Naive thymus-derived CD4-positive, alpha-beta T cell (primary cell): ENCODE results near the gene SSTR4. TPM values are rescaled to one million over a fixed set of nuclear protein-coding genes. Genes with fewer than 3 reads are reported as not detected.

Experiments
- ATAC-seq: fragments of 150-1000 bp; cut with Tn5 transposase; 2 replicates; pipeline ENCODE4 v1.10.0; 2021; ENCODE audit warnings: mild to moderate bottlenecking, moderate library complexity
- CTCF ChIA-PET: fragments of 350-600 bp; sonication (Branson Sonifier 250); formaldehyde crosslinking; loops from one replicate; lab custom pipeline; 2021; ENCODE audit warnings: antibody characterized with exemption; lab: Charles Lee
- POLR2A ChIA-PET: fragments of 350-600 bp; sonication (Branson Sonifier 250); formaldehyde crosslinking; loops from one replicate; lab custom pipeline; 2021; ENCODE audit warnings: antibody characterized with exemption, inconsistent platforms; lab: Charles Lee
- DNase-seq, 9 donors: peaks; one replicate each; pipeline versions ENCODE4 v3.0.0 to v3.0.0-alpha.2; 2020 to 2022; ENCODE audit warnings: mixed read lengths in 1 of 9
- H3K27ac ChIP-seq: one replicate; pipeline ENCODE4 v1.7.0; 2013; ENCODE audit warnings: mild to moderate bottlenecking, low read depth, low read length, moderate library complexity
- H3K27me3 ChIP-seq, 2 donors: one replicate each; pipeline ENCODE4 v1.7.0; 2013; ENCODE audit warnings: low read length in 2 of 2, mild to moderate bottlenecking in 2 of 2, moderate library complexity in 2 of 2; ENCODE audit not compliant: control insufficient read depth in 2 of 2, insufficient read depth in 2 of 2
- H3K36me3 ChIP-seq, 3 experiments: 1 replicate in 2 of 3; 2 replicates in 1 of 3; pipeline ENCODE4 v1.7.0; 2013; ENCODE audit warnings: low read length in 3 of 3, mild to moderate bottlenecking in 3 of 3, moderate library complexity in 1 of 3; ENCODE audit not compliant: insufficient read depth in 3 of 3, control insufficient read depth in 2 of 3
- H3K4me1 ChIP-seq, 2 donors: one replicate each; pipeline ENCODE4 v1.7.0; 2013; ENCODE audit warnings: low read length in 2 of 2, mild to moderate bottlenecking in 2 of 2, moderate library complexity in 1 of 2; ENCODE audit not compliant: control insufficient read depth in 2 of 2, insufficient read depth in 2 of 2
- H3K4me3 ChIP-seq: 2 replicates; pipeline ENCODE4 v1.7.0; 2013; ENCODE audit warnings: mild to moderate bottlenecking, low read length
- H3K9me3 ChIP-seq, 3 experiments: 1 replicate in 2 of 3; 2 replicates in 1 of 3; pipeline ENCODE4 v1.7.0; 2013; ENCODE audit warnings: low read length in 3 of 3; ENCODE audit not compliant: control insufficient read depth in 2 of 3
- H3K27ac Mint-ChIP-seq, 9 donors: one replicate each; pipeline ENCODE4 v1.8.0; 2020 to 2022; ENCODE audit warnings: mixed read lengths in 9 of 9, mild to moderate bottlenecking in 8 of 9, moderate library complexity in 5 of 9, inconsistent platforms in 2 of 9
- H3K27me3 Mint-ChIP-seq, 5 donors: one replicate each; pipeline ENCODE4 v1.8.0; 2021 to 2022; ENCODE audit warnings: mixed read lengths in 5 of 5, mild to moderate bottlenecking in 1 of 5
- H3K36me3 Mint-ChIP-seq, 5 donors: one replicate each; pipeline ENCODE4 v1.8.0; 2020 to 2022; ENCODE audit warnings: mixed read lengths in 5 of 5, mild to moderate bottlenecking in 3 of 5, inconsistent platforms in 1 of 5
- H3K4me1 Mint-ChIP-seq, 7 donors: one replicate each; pipeline ENCODE4 v1.8.0; 2020 to 2022; ENCODE audit warnings: mixed read lengths in 7 of 7, mild to moderate bottlenecking in 3 of 7, inconsistent platforms in 1 of 7
- H3K4me3 Mint-ChIP-seq, 10 donors: one replicate each; pipeline ENCODE4 v1.8.0; 2020 to 2022; ENCODE audit warnings: mild to moderate bottlenecking in 10 of 10, mixed read lengths in 10 of 10, moderate library complexity in 6 of 10, inconsistent platforms in 2 of 10
- H3K9me3 Mint-ChIP-seq, 11 donors: one replicate each; pipeline ENCODE4 v1.8.0; 2020 to 2022; ENCODE audit warnings: mixed read lengths in 11 of 11, mild to moderate bottlenecking in 4 of 11, inconsistent platforms in 1 of 11, moderate library complexity in 1 of 11
- intact Hi-C, 2 donors: fragments of 100-400 bp; cut with micrococcal nuclease; formaldehyde crosslinking; loops; one replicate each; pipeline ENCODE4 v1.15.1; 2023
- polyA plus RNA-seq, 2 donors: library from polyadenylated mRNA; unstranded; fragments of 300-500 nt; fragmentation: Illumina TruSeq; gene quantifications; one replicate each; pipeline ENCODE4 v1.2.3, GENCODE V29; 2021
- total RNA-seq, 6 experiments: library from RNA in 5 of 6; stranded (reverse) in 5 of 6; gene quantifications; 1 replicate in 5 of 6; 2 replicates in 1 of 6; pipeline ENCODE4 v1.2.3 and lab custom pipeline; 2021 to 2026

Gene SSTR4
- total and polyA plus RNA-seq, 7 experiments from 2014 or later = not detected

GRCh38 chr20:23079016-23079351 is 43.9 kb downstream of the SSTR4 start:
- peaks cover 0 to 11% (median 0%) of the 10 kb centered on the region in 7 donors for H3K4me1 Mint-ChIP-seq
- Histone ChIP-seq H3K4me3 (no peak overlapping the region), H3K27ac (no peak overlapping the region), H3K4me1 (no peaks in the 10 kb centered on the region), H3K36me3 (no peaks in the 10 kb centered on the region), H3K9me3 (no peaks in the 10 kb centered on the region), H3K27me3 (no peaks in the 10 kb centered on the region)
- H3K4me3 Mint-ChIP-seq = no peak overlapping the region
- no peak for ATAC-seq
- ChIA-PET POLR2A (no interaction called here), CTCF (no interaction called here)
- no peak overlapping the region for H3K27ac Mint-ChIP-seq
- H3K27me3 Mint-ChIP-seq = peaks cover 0 to 15% (median 0%) of the 10 kb centered on the region in 5 donors
- no peak for DNase-seq
- no peaks in the 10 kb centered on the region for H3K9me3 Mint-ChIP-seq
- H3K36me3 Mint-ChIP-seq = no peaks in the 10 kb centered on the region
- intact Hi-C loops = no loop called here

GRCh38 chr20:23079926-23080325 is 44.8 kb downstream of the SSTR4 start:
- Histone ChIP-seq H3K27ac (no peak overlapping the region), H3K9me3 (no peaks in the 10 kb centered on the region), H3K27me3 (no peaks in the 10 kb centered on the region), H3K4me3 (no peak overlapping the region), H3K36me3 (no peaks in the 10 kb centered on the region), H3K4me1 (no peaks in the 10 kb centered on the region)
- H3K27me3 Mint-ChIP-seq = peaks cover 0 to 15% (median 4%) of the 10 kb centered on the region in 5 donors
- no peaks in the 10 kb centered on the region for H3K36me3 Mint-ChIP-seq
- intact Hi-C loops = loop anchor here in 1 of 2 donors (10.0 kb wide), 1 partner anchor 75 kb away; no protein-coding TSS in a partner anchor
- H3K4me3 Mint-ChIP-seq = no peak overlapping the region
- H3K27ac Mint-ChIP-seq = no peak overlapping the region
- no peak for ATAC-seq
- H3K4me1 Mint-ChIP-seq = peaks cover 0 to 14% (median 0%) of the 10 kb centered on the region in 7 donors
- DNase-seq = no peak
- ChIA-PET CTCF (no interaction called here), POLR2A (no interaction called here)
- H3K9me3 Mint-ChIP-seq = no peaks in the 10 kb centered on the region

- ATAC-seq (peak; percentile 49), DNase-seq (no peak)
- H3K4me3 Mint-ChIP-seq = no peak overlapping the region
- H3K27ac ChIP-seq = no peak overlapping the region
- no peak overlapping the region for H3K4me3 ChIP-seq
- peaks cover 0 to 14% (median 0%) of the 10 kb centered on the region in 7 donors for H3K4me1 Mint-ChIP-seq
- peaks cover 0 to 15% (median 4%) of the 10 kb centered on the region in 5 donors for H3K27me3 Mint-ChIP-seq
- no peaks in the 10 kb centered on the region for H3K36me3 Mint-ChIP-seq
- H3K27me3 ChIP-seq = no peaks in the 10 kb centered on the region
- no peak overlapping the region for H3K27ac Mint-ChIP-seq
- H3K9me3 Mint-ChIP-seq = no peaks in the 10 kb centered on the region
- no peaks in the 10 kb centered on the region for H3K36me3 ChIP-seq
- no peaks in the 10 kb centered on the region for H3K9me3 ChIP-seq
- ChIA-PET CTCF (no interaction called here), POLR2A (no interaction called here)
- intact Hi-C loops = loop anchor here in 1 of 2 donors (10.0 kb wide), 1 partner anchor 74 kb away; no protein-coding TSS in a partner anchor
- H3K4me1 ChIP-seq = no peaks in the 10 kb centered on the region
Measured at GRCh38 chr20:23080521-23080920, 45.4 kb downstream of the SSTR4 start.

GRCh38 chr20:23081263-23081819 is 46.2 kb downstream of the SSTR4 start:
- H3K4me1 Mint-ChIP-seq = peaks cover 0 to 16% (median under 1%) of the 10 kb centered on the region in 7 donors
- no peaks in the 10 kb centered on the region for H3K27me3 ChIP-seq
- no peaks in the 10 kb centered on the region for H3K9me3 Mint-ChIP-seq
- no peak overlapping the region for H3K4me3 Mint-ChIP-seq
- no peaks in the 10 kb centered on the region for H3K36me3 Mint-ChIP-seq
- CTCF ChIA-PET = interaction anchor here (0.6 kb wide), 1 partner anchor 538 kb away, joined by 3 read pairs; no protein-coding TSS in a partner anchor
- H3K4me3 ChIP-seq = no peak overlapping the region
- intact Hi-C loops = loop anchor here in 1 of 2 donors (10.0 kb wide), 1 partner anchor 73 kb away; no protein-coding TSS in a partner anchor
- ATAC-seq (no peak), DNase-seq (no peak)
- no peaks in the 10 kb centered on the region for H3K36me3 ChIP-seq
- no peak overlapping the region for H3K27ac ChIP-seq
- H3K27me3 Mint-ChIP-seq = peaks cover 0 to 12% (median 4%) of the 10 kb centered on the region in 5 donors
- no peaks in the 10 kb centered on the region for H3K4me1 ChIP-seq
- H3K9me3 ChIP-seq = no peaks in the 10 kb centered on the region
- no peak overlapping the region for H3K27ac Mint-ChIP-seq
- POLR2A ChIA-PET = no interaction called here

GRCh38 chr20:23082846-23083552 is 47.9 kb downstream of the SSTR4 start:
- H3K4me3 ChIP-seq = no peak overlapping the region
- POLR2A ChIA-PET = no interaction called here
- Mint-ChIP-seq H3K4me3 (peak overlapping the region in 1 of 10 donors; percentile 41), H3K4me1 (peaks cover 0 to 31% (median 6%) of the 10 kb centered on the region in 7 donors), H3K9me3 (peaks cover 0 to 1% (median 0%) of the 10 kb centered on the region in 11 donors), H3K36me3 (no peaks in the 10 kb centered on the region), H3K27ac (peak overlapping the region in 1 of 9 donors; percentile 24), H3K27me3 (peaks cover 0 to 13% (median 0%) of the 10 kb centered on the region in 5 donors)
- CTCF ChIA-PET = no interaction called here
- H3K27ac ChIP-seq = no peak overlapping the region
- intact Hi-C loops = loop anchor here in 1 of 2 donors (10.0 kb wide), 1 partner anchor 72 kb away; no protein-coding TSS in a partner anchor
- no peaks in the 10 kb centered on the region for H3K9me3 ChIP-seq
- ATAC-seq = no peak
- DNase-seq = no peak
- no peaks in the 10 kb centered on the region for H3K36me3 ChIP-seq
- no peaks in the 10 kb centered on the region for H3K4me1 ChIP-seq
- H3K27me3 ChIP-seq = no peaks in the 10 kb centered on the region

GRCh38 chr20:23083553-23084220 is 48.6 kb downstream of the SSTR4 start:
- Histone ChIP-seq H3K4me1 (no peaks in the 10 kb centered on the region), H3K9me3 (no peaks in the 10 kb centered on the region), H3K36me3 (no peaks in the 10 kb centered on the region), H3K27me3 (no peaks in the 10 kb centered on the region), H3K27ac (no peak overlapping the region), H3K4me3 (no peak overlapping the region)
- DNase-seq = no peak
- POLR2A ChIA-PET = no interaction called here
- intact Hi-C loops = loop anchor here in 1 of 2 donors (10.0 kb wide), 1 partner anchor 71 kb away; no protein-coding TSS in a partner anchor
- no peak overlapping the region for H3K27ac Mint-ChIP-seq
- peaks cover 0 to 14% (median 0%) of the 10 kb centered on the region in 5 donors for H3K27me3 Mint-ChIP-seq
- peaks cover 0 to 31% (median 6%) of the 10 kb centered on the region in 7 donors for H3K4me1 Mint-ChIP-seq
- CTCF ChIA-PET = no interaction called here
- peaks cover 0 to 1% (median 0%) of the 10 kb centered on the region in 11 donors for H3K9me3 Mint-ChIP-seq
- H3K36me3 Mint-ChIP-seq = no peaks in the 10 kb centered on the region
- peak overlapping the region in 1 of 10 donors; percentile 41 for H3K4me3 Mint-ChIP-seq
- ATAC-seq = no peak
